CD4-positive, alpha-beta T cell treated with Interleukin-17A for 4 hours (primary cell): ENCODE data around the gene SMNDC1.
A peak's percentile ranks its signal among the peaks of the same experiment; 100 is the strongest.
"Not testable (repeated sequence)": the region's sequence is repeated elsewhere in the genome, so short reads cannot be mapped to it uniquely, and the experiment has no call there.

Experiments
- DNase-seq: peaks from one replicate; pipeline ENCODE4 v3.0.0-alpha.2; 2020; ENCODE audit warnings: mixed read lengths

Gene SMNDC1

DNA sequence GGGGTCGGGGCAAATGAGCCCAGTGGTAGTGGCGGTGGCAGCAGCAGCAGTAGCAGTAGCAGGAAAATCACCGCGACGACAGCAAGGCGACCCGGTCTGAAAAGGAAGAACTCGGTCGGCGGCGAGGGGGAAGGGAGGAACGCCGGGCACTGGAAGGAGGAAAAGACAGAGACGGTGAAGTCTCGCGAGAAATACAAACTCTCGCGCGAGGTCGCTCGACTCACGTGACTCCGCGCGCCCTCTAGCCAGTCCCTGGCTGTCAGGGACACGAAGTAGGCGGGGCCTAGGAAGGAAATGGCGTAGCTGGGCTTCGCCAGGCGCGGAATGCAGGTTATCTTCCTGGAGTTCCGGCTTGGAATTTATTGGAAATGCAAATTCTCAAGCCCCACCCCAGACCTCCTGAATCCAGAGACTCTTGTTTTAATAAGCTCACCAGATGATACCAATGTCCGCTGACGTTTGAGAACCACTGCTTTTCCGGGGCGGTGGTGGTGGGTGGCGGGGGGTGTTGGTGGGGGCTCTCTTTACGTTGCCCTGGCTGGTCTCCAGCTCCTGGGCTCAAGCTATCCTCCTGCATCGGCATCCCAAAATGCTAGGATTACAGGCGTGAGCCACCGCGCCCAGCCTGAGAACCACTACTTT is at the start of gene SMNDC1:
TSS of gene SMNDC1 (minus strand) at position 141 of the 642 bp plus-strand sequence. CDS start 1,333 bp downstream, outside the sequence.
- DNase-seq = peak; percentile 96

DNA sequence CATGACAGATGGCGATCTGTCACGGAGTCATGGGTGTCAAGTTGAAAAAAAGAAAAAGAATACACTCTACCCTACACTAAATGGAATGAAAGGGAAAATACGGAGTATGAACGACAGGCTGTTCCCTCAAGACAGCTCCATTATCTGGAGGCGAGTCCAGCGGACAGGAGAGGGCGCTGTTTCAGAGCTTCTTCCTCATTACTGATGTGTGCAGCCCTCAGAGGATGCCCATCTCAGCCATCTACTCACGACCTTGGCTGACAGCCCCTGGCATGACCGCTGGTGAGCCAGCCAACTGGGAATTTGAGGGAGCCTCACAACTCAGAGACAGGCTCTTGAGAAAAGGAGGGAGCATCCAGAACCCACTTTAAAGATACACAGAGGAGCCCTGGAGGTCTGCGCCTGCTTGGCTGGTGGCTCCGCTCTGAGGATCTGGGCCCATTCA is 49.6 kb upstream of the SMNDC1 start:
- peak; percentile 83 for DNase-seq

DNA sequence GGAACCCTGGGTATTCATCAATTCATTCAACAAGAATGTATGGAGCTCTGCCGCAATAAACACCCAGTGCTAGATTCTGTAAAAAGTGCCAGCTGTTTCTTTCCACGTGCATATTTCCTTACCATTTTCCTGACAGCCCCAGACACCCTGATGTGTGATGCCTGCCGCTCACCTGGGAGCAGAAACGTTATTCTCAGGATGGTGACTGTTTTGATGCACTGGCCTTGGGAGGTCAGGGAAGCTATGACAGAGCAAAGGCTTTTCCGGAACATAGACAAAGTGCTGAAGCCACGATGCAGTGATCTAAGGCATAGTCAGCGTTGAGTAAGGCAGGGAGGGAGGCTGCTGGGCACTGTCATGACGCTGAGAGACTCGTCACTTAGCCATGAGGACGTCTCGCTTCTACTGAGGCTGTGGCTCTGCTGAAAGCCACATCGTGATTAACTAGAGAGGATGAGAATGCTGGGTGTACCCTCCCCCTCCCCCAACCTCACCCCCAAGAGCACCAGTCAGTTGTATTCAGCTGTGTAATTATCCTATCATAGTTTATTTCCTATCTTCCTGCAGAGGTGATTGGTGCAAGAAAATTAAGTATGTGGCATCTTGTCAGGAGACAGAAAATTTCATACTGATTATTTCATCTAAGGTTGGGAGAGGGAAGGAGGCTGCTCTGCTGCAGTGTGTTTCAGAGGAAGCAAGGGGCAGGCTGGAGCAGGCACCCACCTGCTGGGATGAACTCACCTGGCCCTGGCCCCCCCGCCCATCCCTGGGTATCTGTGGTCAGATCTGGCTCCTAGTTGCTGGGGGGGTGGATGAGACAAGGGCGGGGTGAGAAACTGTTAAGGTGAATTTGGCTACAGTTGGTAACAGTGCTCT is 48.8 kb upstream of the SMNDC1 start:
- peak; percentile 42 for DNase-seq

DNA sequence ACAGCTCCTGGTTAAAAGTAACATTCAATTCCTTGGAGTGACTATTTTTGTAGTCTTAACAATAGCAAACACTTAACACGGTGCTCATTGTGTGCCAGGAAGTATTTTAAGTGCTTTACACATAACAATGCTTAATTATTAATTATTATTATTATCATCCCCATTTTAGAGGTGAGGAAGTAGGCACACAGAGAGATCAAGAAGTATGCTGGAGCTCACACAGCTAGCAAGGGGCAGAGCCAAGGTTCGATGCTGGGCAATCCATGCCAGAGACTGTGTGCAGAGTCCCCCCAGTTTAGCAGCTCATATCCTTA is 48.2 kb upstream of the SMNDC1 start:
- DNase-seq = no peak

DNA sequence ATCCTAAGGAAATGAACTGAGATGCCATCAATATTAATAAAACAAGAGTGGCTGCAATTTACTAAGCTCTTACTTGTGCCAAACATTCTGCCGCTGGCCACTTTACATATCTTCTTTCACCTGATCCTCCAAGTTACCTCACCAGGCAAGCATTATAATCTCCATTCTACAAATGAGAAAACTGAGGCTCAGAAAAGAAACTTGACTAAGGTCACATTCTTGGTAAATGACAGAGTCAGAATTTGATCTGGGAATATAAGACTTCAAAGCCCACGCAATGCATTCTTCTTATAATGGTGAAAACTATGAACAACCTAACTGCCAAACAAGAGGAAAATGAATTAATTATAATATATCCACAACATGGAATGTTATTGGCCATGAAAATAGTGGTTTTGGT is 46.1 kb upstream of the SMNDC1 start:
- no peak for DNase-seq

DNA sequence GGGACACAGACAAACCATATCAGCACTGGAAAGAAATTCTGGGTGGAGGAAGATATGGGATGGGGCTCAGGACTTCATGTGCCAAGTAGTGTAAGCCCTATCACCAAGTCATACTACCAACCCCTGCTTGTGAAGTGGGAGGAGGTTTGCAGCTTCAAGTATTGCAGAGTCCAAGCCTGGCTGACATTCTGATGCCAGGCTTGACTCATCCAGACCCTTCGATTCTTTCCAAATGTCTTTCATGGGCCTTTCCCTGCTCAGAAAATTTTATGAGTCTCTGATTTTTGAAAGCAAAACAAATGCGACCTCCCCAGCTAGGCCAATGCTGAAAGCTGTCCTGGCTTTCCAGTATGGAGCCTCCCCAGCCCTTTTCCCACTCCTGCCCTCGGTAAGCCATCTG is 45.1 kb upstream of the SMNDC1 start:
- DNase-seq = no peak

DNA sequence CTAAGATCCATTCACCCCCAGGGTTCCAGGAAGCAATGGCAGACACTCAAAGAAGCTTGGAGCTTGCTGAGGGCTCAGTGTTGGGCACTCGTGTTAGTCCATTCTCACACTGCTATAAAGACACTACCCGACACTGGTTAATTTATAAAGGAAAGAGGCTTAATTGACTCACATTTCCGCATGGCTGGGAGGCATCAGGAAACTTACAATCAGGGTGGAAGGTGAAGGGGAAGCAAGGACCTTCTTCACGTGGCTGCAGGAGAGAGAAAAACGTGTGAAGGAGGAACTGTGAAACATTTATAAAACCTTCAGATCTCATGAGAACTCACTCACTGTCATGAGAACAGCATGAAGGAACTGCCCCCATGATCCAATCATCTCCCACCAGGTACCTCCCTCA is 44.7 kb upstream of the SMNDC1 start:
- DNase-seq = no peak

DNA sequence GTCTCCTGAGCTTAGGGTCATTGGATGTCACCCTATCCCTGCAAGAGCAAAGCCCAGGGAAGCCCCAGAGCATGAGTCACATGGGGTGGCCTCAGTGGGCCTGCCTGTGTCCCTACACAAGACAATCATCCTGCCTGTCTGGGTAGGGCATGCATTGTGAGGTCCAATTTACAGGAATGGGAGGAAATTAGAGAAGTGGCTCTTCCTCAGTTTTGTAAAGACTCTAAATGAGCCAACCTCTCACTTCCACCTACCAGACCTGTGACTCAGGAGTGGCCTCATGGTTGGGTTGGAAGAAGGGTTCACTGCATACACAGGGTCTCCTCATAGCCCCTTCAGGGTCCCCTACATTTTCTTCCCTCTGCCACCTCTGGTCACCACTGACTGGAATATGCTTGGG is 43.6 kb upstream of the SMNDC1 start:
- DNase-seq = no peak

DNA sequence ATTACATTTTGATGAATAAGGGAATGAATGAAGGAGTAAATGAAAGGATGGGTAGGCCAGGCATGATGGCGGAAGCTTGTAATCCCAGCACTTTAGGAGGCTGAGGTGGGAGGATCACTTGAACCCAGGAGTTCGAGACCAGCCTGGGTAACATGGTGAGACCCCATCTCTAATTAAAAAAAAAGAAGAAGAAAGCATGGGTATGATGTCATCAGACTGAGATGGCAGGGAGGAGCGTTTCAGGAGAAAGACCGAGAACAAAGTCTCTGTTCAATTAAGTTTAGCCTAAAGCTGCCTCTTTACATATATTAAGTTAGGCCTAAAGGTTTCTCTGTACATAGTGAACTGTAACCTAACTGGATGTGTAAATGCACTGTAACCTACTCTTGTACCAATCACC is 42.2 kb upstream of the SMNDC1 start:
- DNase-seq = no peak

DNA sequence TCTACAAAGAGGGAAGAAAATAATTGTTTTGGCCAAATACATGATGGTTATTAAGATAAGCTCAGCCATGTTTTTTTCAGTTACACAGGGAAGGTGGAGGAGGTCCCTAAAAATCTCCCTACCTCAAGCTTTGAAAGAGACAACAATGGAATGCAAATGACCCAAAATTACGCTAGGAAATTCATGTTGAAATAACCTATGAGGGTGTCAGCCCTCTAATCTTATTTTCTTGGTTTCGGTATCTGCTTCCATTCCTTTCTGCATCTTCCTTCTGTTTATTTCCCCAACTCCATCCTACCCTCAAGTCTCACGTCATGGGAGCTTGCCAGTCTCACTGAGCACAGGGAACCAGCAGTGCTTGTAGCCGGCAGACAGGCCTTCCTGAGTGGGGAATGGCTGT is 40.6 kb upstream of the SMNDC1 start:
- DNase-seq = no peak

DNA sequence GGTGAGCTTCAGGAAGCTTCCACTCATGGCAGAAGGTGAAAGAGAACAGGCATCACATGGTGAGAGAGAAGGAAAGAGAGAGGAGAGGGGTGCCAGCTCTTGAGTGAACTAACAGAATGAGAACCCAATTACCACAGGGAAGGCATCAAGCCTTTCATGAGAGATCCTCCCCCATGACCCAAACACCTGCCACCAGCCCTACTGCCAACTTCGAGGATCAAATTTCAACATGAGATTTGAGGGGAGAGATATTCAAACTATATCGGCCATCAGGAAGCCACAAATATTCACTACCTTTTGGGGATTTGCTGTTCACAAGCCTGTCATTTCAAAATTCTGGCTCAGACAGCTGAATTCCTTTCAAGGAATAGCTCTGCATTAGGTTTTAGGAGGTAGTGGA is 39.9 kb upstream of the SMNDC1 start:
- no peak for DNase-seq

DNA sequence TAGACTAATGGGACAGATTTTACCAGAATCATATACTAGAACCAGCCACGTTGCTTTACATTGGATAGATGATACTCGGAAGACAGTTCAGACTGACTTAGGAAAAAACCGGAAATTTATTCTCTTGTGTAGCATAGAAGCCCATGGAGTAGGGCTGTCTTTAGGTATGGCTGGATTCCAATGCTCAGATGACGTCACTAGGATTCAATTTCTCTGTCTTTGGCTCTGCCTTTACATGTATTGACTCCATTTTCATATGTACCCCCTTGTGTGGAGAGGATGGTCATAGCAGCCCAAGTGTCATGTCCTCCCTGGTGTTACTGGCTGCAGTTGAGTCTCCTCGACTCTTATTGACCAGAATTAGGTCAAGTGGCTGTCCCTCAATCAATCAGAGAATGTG is 39.2 kb upstream of the SMNDC1 start:
- no peak for DNase-seq

DNA sequence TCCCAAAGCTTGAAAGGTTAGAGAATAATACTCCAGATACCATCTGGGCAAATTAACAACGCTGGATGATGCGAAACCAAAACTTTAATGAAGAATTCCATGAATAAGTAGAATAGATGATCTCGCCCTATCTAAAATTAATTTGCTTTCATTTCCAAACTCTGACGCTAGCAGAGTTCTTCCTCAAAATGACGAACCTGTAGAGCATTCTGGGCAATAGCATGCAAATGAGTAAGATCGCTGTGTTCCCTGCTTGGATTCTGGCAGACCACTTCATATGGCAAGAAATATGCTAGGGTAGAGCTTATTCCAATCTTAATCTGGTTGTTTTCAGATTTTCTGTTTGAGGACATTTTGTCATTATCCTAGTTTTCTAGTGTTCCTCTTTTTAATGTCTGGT is 36.1 kb upstream of the SMNDC1 start:
- DNase-seq = no peak

DNA sequence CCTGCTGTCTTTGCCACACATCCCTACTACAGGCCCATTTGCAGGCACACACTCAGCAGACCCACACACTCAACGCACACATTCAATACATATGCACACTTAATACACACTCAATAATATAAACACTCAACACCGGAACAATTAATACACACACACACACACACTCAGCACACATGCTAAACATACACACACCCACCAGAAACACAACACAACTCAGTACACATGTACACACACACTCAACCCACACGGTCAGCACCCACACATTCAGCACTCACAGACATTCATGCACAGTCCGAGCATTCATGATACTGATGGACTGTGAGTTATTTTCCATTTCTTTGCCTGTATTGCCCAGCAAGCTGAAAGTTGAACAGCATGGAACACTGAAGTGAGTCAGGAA is 35.4 kb upstream of the SMNDC1 start:
- DNase-seq = no peak

DNA sequence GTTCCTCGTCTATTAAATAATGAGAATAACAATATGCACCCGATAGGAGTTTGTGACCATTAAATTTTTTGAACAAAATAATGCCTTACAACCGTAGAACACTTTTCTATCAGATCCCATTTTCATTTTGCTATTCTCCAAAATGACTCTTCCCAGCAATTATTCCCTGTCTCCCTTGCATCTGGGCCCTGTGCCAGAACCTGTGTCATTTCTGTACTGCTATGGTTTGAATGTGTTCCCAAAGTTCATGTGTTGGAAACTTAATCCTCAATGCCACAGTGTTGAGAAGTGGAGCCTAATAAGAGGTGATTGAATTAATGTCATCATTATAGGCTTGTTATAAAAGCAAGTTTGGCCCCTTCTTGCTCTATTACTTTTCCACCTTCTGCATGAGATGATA is 33.2 kb upstream of the SMNDC1 start:
- no peak for DNase-seq

DNA sequence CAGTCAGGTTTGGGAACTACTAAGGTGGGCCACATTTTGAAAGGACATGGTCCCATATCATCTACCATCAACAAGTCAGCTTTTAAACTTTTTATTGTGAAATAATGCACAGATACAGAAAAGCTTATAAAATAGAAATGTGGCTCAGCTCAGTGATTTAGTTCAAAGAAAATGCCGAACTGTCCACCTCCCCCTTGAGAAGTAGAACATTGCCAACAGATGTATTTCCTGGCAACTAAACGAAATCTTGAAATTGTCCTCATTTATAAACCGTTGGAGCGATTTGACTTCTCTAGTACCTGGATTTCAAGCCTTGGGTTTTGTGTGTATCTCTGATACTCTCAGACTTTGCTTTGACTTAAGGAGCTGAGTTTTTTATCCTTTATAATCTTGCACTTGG is 32.7 kb upstream of the SMNDC1 start:
- no peak for DNase-seq

DNA sequence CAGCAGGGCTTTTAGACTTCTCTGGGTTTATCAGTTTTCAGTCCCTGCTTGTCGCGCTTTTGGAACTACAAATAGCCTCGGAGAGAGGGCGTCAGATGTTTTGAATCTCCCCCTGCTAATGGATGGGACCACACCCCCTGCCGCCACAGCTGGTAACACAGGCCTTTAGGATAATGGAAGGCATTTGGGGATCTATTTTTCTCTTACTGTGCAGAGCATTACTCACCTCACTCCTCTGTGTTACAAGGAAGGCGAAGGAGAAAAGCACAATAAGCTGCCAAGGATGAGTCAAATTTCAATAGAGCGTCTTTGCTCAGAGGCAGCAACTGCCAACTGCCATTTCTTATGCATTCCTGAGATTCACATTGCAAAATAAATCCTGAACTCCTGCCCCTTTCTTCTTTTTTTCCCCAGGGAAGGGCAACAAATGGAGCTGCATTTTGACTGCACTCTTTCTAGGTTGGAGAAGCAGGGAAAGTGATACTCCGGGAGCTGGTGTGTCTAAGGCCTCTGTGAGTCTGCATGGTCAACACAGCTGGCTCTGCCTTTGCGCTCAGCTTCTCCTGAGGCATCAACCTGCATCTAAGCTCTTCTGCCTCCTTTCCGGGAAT is 31.5 kb upstream of the SMNDC1 start:
- no peak for DNase-seq

DNA sequence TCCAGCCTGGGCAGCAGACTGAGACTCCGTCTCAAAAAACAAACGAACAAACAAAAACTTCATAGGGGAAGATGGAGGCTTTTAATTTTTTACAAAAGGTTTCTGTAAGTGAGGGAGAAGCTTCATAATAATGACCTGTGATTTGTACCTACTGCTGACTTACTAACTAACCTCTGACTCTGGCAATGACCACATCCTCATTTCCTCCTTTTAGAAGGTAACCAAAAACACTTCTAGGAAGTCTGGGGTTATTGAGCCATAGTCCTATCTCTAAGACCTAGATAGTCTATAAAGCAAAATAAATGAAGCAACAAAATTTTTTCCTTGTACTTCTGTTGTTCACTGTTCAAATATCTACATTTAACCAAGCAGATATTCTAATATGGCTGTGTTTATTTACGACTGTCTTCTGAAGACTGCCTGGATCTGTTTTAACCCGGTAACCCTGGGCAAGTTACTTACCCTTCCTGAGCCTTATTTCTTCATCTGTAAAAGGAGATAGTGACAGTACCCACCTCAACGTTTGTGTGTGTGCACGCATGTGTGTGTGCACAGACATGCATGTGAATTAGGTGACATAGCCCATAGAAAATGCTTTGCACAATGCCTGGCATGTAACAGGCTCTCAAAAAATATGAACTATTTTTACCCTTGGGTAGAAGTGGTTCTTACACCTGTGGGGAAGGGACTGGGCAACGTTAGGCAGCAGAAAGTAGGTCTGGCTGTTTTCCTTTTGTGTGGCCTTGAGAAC is 30.8 kb upstream of the SMNDC1 start:
- no peak for DNase-seq

DNA sequence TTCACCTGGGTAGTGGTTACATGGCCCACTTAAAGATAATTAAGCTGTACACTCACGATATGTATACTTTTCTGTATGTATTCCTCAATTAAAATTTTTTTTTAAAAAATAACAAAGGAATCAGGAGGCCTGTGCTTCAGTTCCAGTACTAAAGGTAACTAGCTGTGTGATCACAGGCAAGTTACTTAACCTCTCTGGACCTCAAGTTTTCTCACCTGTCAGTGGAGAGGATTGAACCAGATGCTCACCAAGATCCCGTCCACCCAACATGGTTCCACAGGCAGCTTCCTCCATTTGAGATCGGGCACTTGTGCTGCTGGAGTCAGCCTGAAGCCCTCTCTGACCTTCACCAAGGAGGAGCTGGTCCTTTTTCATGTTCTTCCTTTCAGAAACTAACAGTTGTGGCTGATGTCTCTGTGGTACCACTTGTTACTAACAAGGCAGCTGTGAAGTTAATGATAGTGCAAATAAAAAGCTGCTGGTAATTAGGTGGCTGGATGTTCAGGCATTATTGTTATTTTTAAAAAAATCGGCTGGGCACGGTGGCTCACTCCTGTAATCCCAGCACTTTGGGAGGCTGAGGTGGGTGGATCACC is 29.4 kb upstream of the SMNDC1 start:
- DNase-seq = no peak

DNA sequence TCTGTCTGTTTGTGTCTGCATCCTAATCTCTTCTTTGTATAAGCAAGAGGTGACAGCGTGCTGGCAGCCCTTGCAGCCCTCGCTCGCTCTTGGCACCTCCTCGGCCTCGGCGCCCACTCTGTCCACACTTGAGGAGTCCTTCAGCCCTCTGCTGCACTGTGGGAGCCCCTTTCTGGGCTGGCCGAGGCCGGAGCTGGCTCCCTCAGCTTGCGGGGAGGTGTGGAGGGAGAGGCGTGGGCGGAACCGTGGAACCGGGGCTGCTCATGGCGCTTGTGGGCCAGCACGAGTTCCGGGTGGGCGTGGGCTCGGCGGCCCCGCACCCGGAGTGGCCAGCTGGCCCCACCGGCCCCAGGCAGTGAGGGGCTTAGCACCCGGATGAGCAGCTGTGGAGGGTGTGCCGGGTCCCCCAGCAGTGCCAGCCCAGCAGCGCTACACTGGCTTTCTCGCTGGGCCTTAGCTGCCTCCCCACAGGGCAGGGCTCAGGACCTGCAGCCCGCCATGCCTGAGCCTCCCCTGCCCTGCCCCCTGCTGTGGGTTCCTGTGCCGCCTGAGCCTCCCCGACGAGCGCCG is 26.6 kb upstream of the SMNDC1 start:
- not testable (repeated sequence) for DNase-seq

DNA sequence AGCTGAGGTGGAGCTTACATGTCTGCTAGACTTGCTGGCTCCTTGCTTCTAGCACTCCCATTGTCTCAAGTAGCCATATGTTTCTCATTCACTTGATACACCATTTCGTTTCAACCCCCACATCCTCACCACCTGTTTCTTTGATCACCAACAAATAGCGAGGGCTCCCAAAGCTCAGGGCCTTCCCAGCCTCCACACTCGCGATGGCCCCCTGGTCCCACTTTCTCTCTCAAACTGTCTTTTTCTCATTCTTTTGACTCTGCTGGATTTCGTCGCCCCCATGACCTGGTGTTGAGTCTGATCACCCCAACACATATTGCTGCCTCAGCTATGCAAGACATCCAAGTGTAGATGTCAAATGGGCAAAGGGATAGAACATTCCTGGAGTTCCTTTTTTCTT is 26.0 kb upstream of the SMNDC1 start:
- DNase-seq = no peak

DNA sequence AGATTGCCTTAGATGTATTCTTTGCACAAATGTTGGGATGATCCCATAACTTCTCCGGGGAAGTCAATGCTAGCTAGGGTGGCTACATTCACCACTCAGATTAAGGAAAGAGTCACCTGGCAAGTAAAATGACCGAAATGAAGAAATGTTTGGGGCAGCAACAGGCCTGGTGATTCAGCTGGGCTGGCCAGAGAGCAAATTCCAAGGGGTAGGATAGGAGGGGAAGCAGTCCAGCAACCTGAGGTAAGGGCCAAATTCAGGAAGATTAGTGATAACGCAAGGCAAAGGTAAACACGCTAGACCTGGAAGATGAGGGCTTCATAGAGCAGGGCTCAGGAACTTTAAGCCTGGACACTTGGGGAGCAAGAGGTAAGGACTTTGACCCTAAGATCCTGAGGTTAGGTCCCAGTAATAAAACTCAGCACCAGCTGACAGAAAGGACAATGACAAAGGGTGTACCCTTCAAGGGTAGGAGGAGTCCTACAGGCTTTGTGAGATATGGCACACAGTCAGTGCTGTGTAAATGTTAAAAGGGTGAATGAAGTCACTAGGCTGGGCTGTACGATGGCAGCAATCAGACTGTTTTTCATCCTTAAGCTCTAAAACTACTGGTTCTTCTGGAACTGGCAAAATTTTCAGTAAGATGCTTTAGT is 22.7 kb upstream of the SMNDC1 start:
- no peak for DNase-seq
